ENCODE results near the gene CPEB2.
"Not testable (repeated sequence)": the region's sequence is repeated elsewhere in the genome, so short reads cannot be mapped to it uniquely, and the experiment has no call there.

Gene CPEB2

DNA sequence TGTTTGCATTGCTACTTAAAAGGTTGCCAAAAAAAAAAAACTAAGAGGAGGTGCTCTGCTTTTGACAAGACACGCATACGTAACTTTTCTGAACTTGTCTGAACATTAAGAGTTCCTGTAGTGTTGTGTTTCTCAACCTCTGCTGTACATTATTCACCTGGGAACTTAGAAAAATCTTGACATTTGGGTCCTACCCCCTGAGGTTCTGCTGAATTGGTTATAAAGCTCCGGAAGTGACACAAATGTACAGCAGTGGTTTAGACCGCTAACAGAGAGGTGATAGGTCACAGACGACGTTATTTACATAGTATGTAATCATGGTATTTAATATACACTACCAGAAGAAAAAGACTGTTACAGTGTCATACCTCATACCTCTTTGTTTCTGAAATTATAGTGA is 61.1 kb downstream of the CPEB2 start:
- no peak for DNase-seq

DNA sequence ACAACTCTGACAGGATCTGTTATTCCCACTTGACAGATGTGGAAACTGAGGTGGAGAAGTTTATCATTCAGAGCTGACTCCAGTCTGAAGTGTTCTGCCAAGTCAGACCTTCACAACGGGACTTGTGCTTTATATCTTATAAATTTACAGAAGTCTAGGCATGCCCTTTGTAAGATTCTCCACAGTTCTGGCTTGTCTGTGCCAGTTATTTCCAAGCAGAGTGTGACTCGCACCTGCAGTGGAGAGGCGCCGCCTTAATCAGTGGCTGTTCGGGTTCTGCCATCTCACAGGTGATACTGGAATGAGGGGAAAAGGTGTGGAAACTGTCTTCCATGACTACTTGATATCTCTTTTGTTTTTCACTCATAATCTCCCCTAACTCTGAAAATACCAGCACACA is 63.2 kb downstream of the CPEB2 start:
- DNase-seq = no peak

DNA sequence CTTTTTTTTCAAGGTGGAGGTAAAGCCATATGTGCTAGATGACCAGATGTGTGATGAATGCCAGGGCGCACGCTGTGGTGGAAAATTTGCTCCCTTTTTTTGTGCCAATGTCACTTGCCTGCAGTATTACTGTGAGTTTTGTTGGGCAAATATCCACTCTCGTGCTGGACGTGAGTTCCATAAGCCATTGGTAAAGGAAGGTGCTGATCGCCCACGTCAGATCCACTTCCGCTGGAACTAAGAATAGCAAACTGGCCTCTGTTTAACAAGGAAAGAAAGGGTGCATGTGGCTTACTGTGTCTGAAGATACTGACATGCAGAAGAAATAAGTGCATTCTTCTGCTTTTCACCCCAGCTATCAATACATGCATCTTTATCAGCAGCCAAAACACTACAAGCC is 63.9 kb downstream of the CPEB2 start:
- no peak for DNase-seq

DNA sequence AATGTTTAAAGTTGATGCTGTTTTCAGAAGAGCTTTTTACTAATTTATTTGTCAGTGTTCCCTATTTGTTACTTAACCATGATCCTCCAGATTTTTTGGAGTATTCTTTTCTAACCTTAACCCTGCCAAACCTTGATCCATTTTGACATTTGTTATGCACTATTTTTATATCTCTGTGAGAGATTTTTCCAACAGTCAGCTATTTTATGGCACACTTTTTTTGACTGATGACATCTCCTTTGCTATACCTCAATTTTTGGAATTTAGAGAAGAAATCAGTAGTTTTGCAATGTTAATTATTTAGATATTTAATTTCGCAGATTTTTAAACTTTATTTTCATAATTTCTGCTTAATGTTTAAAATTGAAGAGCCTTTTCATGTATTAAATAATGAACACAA is 66.0 kb downstream of the CPEB2 start:
- no peak for DNase-seq

DNA sequence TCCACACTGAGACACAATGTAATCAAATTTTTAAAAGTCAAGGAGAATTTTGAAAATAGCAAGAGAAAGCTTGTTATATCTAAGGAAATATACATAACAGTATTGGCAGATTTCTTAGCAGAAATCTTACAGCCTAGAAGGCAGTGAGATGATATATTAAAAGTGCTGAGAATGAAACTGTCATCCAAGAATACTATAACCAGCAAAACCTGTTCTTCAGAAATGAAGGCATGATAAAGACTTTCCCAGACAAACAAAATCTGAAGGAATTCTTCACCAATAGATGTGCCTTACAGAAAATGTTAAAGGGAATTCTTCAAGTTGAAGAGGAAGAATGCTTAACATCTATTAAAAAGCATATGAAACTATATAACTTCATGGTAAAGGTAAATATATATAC is 73.6 kb downstream of the CPEB2 start:
- DNase-seq = no peak

DNA sequence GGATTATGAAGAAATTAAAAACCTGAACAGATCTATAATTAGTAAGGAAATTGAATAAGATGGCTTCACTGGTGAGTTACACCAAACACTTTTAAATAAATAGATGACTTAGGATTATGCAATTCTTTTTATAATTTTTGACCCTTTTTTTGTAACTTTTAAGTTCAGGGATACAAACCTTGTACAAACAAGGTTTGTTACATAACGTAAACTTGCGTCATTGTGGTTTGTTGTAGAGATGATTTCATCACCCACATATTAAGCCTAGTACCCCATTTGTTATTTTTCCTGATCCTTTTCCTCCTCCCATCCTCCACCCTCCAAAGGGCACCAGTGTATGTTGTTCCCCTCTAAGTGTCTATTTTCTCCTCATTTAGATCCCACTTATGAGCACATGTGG is 75.7 kb downstream of the CPEB2 start:
- DNase-seq = no peak

DNA sequence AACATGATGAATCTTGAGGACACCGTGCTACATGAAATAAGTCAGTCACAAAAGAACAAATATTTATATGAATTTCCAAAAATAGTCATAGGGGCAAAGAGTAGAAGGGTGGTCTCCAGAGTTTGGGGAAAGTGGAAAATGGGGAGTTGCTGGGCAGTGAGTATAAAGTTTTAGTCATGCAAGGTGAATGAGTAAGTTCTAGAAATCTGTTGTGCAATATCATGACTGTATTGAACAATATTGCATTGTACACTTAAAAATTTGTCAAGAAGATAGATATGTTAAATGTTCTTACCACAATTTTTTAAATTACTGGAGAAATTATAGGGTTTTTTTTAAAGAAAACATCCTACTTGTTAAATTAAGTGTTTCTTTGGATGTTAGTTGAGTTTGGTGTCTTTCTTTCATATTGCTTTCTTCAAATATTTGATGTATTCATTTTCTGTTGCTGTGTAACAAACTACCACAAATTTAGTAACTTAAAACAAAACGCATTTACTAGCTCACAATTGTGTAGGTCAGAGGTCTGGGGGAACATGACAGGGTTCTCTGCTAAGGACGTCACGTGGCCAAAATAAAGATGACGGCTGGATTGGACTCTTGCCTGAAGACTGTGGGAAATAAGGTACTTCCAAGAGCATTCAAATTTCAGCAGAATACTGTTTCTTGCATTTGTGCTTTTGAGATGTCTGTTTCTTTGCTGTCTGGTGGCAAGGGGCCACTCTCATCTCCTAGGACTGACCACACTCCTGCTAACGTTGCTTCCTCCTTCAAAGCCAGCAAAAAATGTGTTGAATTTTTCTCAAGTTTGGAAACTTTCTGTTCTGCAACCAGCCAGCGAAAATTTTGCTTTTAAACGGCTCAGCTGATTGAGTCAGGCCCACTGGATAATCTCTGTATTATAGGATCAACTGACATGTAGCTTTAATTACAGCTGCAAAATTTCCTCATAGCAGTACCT is 76.7 kb downstream of the CPEB2 start:
- DNase-seq = no peak

DNA sequence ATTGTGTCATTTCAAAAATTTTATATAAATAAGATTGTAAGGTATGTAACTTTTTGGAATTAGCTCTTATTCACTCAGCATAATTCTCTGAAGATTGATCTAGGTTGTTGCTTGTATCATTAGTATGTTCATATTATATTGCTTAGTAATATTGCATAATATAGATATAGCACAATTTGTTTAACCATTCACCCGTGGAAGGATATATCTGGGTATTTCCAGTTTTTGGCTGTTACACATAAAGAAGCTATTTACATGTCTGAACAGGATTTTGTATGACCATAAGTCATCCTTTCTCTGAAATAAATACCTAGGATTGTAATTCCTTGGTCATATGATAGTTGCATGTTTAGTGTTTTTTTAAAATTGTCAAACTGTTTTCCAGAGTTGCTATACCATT is 82.5 kb downstream of the CPEB2 start:
- no peak for DNase-seq

DNA sequence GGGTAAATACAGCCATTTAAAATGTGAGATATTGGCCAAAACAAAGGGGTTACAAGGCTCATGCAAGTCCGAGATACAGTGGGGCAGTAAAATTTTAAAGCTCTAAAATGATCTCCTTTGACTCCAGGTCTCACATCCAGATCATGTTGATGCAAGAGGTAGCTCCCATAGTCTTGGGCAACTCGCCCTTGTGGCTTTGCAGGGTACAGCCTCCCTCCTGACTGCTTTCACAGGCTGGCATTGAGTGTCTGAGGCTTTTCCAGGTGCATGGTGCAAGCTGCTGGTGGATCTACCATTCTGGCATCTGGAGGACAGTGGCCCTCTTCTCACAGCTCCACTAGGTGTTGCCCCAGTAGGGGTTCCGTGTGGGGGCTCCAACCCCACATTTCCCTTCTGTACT is 83.5 kb downstream of the CPEB2 start:
- DNase-seq = not testable (repeated sequence)

DNA sequence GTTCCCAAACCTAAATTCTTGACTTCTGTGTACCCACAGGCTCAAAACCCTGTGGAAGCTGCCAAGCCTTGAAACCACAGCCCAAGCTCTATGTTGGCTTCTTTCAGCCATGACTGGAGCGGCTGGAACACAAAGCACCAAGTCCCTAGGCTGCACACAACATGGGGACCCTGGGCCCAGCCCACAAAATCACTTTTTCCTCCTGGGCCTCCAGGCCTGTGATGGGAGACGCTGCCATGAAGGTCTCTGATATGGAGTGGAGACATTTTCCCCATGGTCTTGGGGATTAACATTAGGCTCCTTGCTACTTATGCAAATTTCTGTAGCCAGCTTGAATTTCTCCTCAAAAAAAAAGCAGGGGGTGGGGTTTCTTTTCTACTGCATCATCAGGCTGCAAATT is 84.0 kb downstream of the CPEB2 start:
- not testable (repeated sequence) for DNase-seq

DNA sequence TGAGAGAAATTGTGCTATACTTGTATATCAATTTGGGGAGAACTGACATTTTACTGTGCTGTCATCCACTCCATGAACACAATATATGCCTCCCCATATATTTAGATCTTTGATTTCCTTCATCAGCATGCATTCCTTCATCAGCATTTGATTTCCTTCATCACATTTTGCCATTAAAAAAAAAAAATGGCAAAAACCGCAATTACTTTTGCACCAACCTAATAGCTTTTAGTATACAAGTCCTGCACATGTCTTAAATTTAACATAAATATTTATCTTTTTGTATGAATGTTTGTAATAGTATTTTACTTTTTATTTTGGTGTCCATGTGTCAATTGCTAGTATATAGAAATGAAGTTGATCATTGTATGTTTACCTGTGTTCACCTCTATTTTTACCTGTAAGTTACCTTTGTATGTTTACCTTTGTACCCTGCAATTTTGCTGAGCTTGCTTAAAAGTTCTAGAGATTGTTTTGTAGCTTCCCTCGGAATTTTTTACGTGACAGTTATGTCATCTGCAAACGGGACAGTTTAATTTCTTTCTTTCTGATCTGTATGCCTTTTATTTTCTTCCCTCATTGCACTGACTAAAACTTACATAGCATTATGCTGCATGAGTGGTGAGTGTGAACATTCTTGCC is 86.2 kb downstream of the CPEB2 start:
- no peak for DNase-seq

DNA sequence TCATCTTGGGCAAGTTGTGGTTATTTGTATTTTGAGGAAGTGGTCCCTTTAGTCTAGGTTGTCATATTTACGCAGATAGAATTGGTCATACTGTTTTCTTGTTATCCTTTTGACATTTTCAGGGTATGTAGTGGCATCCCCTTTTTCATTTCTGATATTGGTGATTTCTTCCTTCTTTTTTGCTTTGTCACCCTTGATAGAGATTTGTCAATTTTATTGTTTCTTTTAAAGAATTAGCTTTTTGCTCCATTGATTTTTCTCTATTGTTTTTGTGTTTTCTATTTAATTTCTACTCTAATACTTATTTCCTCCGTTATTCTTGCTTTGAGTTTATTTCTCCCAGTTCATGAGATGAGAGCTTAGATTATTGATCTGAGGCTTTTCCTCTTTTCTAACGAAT is 87.7 kb downstream of the CPEB2 start:
- no peak for DNase-seq

DNA sequence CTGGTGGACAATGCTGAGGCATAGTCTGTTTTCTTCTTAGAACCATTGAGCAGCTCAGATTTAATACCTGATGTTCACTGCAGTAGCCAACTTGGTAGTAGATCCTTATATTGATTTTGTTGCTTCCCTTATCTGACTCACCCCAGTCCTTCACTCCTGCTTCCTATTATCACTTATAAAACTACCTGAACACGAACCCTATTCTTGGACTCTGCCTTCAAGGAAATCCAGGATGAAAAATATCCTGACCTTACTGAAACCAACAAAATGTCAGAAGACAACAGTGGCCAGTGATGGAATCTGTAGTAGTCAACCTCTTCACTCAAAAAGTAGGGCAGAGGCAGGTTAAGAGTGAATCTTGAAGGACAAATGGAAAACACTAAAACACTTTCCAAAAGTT is 98.1 kb downstream of the CPEB2 start:
- no peak for DNase-seq

DNA sequence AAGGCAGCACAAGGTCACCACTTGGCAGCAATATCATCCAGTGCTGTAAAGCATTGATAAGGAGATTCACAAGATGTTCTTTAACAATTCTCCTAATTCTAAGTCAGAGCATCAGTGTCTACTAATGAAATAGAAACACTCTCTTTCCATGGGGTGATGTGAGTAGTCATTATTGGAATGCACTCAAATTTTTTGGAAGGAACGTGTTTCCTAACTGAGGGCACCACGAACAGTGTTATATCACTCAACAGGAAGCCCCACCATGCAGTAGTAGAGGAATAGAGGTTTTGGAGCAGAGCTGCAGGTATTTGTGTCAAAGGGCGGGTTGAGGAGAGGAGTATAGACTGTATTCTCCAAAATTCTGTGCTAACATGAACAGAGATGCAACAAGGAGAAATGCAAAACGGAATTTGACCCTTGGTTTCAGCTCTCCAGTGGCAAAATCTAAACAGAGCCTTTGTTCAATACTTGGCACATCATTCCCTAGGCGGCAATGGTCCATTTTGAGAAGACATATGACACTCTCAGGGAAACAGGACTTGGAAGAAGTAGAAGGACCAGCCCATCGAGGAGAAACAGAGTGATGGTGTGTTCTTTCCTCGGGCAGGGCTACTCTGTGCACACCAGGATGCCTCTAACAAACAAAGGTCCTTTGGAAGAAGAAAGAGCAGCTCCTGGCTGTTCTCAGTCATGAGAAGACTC is 98.9 kb downstream of the CPEB2 start:
- no peak for DNase-seq

DNA sequence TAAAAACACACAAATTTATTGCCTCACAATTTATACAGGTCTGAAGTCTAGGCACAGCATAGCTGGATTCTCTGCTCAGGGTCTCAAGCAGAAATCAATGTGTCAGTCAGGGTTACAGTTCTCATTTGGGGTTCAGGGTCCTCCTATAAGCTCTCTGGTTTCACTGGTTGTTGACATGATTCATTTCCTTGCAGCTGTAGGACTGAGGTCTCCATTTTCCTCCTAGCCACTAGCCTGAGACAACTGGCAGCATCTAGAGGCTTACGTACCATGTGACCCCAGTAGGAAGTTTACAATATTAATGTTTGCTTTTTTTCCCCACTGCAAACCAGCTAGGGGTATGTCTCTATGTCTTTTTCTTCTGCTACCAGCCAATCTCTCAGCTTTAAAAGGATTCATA is 102.5 kb downstream of the CPEB2 start:
- no peak for DNase-seq

DNA sequence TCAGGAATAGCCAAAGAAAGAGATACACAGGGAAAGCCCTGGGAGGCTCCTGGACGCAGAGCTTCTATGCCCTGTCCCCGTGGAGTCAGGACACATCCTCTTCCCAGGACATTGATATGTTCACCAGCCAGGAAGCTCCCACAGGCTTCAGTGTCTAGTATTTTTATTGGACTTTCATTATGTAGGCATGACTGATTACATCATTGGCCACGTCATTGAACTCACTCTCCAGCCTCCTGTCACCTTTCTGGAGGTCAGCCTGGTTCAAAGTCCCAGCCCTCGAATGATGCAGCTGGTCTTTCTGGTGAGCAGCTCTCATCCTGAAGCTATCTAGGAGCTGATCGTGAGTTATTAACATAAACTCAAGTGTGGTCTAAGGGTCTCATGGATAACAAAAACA is 104.1 kb downstream of the CPEB2 start:
- DNase-seq = no peak

DNA sequence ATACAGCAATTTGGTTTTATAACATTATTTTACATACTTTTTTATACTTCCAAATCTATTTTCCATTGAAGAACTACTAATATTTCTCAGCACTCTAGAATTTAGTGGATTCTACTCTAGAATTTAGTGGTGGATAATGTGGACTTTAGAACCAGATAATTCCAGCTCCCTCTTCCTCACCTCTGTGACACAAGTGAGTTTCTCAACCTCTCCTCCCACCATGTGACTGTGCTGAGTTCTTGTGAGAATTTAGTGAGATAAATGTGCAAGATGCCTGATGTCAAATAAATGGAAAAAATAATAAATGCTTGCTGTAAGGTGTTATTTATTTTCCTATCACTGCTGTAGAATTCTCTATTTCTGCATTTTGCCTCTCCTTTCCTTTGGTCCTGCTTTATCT is 107.3 kb downstream of the CPEB2 start:
- no peak for DNase-seq

DNA sequence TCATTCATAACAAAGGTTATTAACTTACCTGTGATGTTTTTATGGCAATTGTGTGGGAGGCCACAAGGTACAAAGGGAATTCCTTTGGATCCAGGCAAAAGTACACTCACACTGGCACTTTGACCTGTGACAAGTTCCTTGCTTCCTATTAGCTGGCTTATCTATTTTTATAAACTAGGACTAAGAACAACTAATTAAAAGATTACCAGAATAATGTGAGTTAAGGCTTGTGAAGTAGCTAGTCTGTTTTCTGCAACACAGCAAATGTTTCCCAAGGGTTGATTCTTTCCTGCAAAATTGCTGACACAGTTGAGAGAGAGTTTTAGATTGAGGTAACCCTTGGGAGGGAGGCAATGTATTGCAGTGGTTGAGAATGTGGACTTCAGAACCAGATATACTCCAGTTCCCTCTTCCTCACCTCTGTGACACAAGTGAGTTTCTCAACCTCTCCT is 107.9 kb downstream of the CPEB2 start:
- DNase-seq = no peak

DNA sequence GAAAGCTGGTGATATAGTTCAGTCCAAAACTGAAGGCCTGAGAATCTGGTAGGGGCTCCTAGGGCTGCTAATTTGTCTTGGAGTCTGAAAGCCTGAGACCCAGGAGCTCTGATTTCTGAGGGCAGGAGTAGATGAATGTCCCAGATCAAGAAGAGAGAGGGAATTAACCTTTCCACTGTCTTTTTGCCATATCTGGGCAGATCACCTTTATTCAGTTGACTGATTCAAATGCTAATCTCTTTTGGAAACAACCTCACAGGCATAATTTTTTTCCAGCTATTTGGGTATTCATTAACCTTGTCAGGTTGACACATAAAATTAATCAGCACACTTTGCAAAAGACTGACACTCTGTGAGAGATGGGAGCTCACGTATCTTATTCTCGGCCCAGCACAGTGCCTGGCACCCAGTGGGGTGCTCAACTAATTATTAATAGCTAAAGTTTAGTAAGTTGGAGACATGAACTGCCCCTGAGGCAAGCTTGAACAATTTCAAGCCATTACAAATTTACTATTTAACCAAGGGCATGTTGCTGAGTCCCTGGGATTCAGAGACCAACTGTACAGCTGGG is 114.3 kb downstream of the CPEB2 start:
- DNase-seq = no peak

DNA sequence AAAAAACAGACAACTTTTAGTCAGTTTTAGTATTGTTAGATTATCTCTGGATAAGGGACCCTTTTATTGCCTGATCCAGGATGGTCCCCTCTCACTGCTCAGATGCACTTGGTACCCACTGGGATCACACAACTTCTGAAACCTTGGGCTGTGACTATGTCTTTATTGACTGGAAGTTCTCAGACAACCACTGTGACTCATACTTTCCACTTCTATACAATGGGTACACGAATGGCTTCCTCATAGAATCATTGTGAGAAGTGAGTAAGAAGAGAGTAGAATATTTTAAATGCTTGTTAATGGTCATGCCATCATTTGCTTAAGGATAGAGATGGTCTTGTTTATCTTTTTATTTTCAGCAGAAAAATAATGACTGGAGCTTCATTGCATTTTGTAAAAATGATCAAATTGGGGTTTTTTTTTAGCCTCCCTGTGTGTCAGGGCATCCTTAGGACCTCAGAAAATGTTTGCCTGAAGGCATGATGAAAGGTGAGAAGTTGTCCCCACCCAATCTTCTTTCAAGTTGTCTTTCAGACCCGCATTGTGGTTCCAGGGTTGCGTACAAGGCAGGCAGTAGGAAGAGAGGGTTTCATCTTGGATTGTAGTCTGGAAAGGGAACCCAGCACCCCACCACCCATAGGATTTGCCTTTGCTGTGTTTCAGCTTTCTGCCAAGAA is 115.1 kb downstream of the CPEB2 start:
- DNase-seq = peak; percentile 73

DNA sequence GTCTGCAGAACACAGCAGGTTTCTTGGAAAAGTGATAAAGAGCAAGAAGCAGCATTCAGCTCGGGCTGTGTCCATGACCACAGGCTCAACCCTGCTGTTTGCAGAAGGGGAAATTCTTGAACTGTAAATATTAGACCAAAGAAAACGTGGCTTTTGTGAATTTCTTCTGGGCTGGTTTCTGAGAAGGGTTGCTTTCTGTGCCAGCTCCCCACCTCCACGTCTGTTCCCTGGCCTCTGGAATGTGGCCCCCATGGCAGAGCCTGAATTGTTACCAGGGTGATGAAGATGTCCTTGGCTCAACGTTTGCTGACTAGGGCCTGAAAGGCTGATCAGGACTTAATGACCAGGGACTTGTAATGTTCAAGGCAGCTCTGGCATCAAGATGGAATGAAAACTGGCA is 116.0 kb downstream of the CPEB2 start:
- DNase-seq = no peak
